Fibroblast of skin of abdomen (primary cell): ENCODE results near the gene NIN.
"Not testable (repeated sequence)": the region's sequence is repeated elsewhere in the genome, so short reads cannot be mapped to it uniquely, and the experiment has no call there.

Experiments used
- DNase-seq: peaks from one replicate; pipeline ENCODE4 v3.0.0-alpha.2; 2013

Gene NIN

DNA sequence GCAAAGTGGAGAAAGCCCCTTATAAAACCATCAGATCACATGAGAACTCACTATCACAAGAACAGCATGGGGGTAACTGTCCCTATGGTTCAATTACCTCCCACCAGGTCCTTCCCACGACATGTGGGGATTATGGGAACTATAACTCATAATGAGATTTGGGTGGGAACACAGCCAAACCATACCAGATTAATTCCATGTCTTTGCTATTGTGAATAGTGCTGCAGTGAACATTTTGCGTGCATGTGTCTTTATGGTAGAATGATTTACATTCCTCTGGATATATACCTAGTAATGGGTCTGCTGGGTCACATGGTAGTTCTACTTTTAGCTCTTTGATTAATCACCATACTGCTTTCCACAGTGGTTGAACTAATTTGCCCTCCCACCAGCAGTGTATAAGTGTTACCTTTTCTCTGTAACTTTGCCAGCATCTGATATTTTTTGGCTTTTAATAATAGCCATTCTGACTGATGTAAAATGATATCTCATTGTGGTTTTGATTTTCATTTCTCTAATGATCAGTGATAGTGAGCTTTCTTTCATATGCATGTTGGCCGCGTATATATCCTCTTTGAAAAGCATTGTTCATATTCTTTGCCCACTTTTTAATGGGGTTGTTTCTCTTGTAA is 133.2 kb downstream of the NIN start:
- DNase-seq: peak; percentile 86

DNA sequence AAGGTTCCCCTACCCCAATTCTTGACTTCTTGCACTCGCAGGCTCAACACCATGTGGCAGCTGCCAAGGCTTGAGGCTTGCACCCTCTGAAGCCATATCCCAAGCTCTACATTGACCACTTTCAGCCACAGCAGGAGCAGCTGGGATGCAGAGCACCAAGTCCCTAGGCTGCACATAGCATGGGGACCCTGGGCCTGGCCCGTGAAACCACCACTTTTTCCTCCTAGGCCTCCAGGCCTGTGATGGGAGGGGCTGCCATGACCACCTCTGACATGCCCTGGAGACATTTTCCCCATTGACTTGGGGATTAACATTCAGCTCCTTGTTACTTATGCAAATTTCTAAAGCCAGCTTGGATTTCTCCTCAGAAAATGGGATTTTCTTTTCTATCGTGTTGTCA is 136.7 kb downstream of the NIN start:
- not testable (repeated sequence) for DNase-seq

DNA sequence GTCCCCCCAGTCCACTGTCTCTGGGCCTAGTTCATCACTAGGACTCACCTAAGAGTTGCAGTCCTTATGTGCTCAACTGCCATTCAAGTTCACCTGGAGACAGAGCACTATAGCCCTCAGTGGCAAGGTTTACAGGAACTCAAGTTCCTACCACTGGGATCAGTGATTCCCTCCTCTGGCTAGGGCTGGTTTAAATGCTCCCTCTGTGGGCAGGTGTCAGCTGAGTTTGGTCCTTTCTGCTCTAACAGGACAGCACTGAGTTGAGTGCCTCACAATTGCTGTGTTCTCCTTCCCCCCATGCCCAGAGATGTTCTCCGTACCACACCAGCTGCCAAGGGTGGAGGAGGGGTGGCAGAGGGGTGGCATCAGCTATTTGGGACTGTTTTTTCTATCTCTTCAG is 142.1 kb downstream of the NIN start:
- no peak for DNase-seq

DNA sequence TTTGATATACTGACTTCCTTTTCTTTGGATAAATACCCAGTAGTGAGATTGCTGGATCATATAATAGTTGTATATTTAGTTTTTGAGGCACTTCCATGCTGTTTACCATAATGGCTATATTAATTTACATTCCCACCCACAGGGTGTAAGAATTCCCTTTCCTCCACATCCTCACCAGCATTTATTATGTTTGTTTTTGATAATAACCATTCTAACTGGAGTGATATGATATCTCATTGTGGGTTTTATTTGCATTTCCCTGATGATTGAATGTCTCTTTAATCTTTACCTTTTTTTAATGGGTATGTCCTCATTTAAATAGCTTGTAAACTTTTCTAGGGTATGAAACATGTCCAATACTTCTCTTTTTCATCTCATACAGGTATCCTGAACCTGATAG is 151.3 kb downstream of the NIN start:
- DNase-seq: no peak

DNA sequence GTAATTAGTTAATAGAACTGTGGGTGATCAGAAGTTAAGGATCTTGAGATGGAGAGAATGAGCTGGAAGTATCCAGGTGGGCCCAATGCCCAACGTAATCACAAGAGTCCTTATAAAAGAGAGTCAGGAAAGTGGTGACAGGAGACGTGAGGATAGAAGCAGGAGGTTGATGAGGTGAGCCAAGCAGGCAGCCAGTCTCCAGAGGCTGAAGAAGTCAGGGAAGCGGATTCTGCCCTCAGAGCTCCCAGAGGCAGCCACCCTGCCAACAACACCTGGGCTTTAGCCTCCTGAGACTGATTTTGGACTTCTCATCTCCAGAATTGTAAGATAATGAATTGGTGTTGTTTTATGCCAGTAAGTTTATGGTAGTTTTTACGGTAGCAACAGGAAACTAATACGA is 152.8 kb downstream of the NIN start:
- DNase-seq: no peak

DNA sequence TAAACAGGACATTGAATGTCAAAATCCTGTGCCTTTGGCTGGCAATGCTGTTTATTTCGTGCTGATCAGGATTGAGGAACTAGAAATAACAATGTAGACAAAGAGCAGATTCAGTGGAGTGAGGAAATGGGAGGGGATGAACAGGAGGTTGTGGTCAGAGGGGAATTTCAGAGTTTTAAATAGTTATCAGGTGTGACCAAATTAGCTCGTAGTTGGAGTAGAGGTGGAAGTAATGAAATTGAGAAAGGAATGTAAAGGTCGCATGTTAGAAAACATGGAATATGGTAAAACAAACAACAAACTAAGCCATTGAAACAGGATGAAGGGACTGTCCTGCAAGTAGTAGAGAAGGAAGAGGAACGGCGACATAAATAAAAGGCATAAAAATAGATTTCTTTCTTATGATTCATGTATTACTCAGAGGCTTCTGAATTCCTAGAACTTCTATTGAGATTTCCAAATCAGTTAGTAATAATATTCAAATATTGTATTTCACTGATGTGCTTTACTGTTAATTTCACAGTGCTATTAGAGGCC is 153.4 kb downstream of the NIN start:
- peak; percentile 69 for DNase-seq

DNA sequence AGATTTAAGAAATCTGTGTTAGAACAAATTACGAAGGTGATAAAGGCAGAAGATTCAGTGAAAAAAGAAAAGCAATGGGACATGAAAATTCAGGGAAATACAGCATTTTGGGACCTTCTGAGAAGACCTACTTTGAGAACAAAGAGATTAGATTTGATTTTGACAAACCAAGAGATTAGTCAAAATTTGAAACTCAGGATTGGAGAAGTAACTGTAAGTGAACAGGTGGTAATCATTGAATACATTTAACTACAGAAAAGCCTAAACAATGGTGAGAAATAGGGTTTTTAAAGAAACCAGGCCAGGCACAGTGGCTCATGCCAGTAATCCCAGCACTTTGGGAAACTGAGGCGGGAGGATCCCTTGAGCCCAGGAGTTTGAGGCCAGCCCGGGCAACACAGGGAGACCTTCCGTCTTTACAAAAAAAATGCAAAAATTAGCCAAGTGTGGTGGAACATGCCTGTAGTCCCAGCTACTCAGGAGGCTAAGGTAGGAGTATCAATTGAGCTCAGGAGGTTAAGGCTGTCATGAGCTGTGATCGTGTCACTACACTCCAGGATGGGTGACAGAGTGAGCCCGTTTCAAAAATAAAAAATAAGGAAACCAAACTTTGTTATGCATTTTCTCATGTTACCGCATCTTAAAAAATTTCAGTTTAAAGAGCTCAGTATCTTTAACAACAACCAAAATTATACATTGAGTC is 154.0 kb downstream of the NIN start:
- DNase-seq: no peak

DNA sequence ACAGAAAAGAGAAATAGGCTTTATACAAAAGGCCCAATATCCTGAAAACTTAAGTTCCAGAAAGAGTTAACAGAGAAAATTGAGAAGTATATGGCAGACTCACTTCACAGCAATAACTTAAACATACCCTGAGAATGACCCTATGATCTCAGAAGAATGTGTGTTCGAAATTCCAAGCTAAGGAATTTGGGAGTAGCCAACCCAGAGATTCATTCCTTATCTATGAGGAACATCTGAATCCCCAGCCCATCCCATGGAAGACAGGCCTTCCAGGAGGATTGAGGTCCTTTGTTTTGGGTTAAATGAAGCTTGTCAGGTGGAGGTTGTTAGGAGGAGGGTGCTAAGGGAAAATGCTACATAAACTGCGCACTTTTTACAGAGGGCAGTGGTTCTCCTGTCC is 155.4 kb downstream of the NIN start:
- DNase-seq: peak; percentile 77

DNA sequence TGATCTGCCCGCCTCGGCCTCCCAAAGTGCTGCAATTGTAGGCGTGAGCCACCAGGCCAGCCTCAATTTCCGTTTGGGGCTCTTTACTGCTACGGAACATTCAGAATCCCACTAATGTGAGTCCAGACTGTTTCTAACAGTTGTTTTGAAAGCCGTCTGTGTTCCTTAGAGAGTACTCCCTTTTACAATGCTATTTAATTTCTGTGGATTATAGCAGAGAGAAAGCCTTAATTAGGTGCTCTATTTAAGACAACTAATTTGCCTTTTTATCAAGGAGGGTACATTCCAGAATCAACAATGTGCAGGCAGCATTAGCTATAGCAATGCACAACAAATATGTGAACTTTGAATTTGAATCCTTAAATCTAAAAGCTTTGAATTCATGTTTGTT is 160.1 kb downstream of the NIN start:
- no peak for DNase-seq

DNA sequence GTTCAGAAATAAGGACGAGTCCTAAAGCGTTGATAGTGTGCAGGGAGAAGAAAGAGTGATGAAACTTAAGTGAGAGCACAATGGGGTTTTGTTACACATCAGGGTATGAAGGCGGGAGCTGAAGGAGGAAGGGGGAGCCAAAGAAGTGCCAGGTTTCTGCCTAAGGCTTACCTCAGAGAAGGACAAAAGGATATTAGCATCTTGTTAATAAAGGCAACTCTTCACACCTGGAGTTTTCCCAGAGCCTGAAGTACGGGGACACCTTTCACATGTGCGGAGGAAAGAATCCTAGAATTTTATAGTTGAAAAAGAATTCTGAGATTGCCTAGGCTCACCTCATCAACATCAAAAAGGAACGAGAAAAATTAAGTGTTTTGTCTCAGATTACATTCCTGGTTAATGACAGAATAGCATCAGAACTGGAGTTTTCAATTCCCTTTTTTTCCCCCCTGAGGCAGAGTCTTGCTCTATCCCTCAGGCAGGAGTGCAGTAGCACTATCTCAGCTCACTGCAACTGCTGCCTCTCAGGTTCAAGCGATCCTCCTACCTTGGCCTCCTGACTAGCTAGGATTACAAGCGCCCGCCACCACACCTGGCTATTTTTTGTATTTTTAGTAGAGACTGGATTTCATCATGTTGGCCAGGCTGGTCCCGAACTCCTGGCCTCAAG is 160.6 kb downstream of the NIN start:
- DNase-seq: peak; percentile 39
